Measurements from ENCODE around the gene SLC25A41.

DNA sequence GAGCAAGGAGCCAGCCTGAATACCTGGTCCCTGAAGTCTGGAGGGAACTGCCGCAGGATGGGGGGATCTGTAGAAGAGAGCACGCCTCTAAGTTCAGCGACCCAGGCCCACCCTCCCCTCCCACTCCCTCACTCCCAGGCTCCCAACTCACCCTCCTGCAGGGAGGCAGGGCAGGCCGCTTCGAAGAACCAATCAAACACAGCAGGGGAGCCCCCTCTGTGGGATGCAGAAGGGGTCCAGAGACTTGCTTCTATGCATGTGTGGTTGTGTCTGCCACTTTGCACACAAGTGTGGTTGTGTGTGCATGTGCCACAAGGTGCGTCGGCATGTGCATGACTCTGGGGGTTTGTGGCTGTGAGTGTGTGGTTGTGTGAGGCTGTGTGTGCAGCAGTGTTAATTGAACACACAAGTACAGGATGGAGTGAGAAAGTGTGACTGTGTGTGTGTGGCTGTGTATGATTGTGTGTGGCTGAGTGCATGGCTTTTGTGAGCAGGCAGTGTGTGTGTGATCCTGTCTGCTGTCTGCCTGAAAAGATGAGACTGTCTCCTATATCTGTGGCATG, 46.4 kb upstream of the SLC25A41 start:
- no peak for TF ChIP-seq CCNT2 (IDR thresholded peaks at IDR 0.05; ENCODE audit: borderline replicate concordance, extremely low read depth, insufficient read length, low read depth, low read length)
- no peak for TF ChIP-seq ETV6 (IDR thresholded peaks at IDR 0.05; ENCODE audit: borderline replicate concordance in 1 of 2, low read depth in 2 of 2, low read length in 1 of 2)
- TF ChIP-seq ETV6 (CRISPR knock-in tag; IDR thresholded peaks at IDR 0.05; ENCODE audit: borderline replicate concordance): no peak
- TF ChIP-seq, protein P1, sequence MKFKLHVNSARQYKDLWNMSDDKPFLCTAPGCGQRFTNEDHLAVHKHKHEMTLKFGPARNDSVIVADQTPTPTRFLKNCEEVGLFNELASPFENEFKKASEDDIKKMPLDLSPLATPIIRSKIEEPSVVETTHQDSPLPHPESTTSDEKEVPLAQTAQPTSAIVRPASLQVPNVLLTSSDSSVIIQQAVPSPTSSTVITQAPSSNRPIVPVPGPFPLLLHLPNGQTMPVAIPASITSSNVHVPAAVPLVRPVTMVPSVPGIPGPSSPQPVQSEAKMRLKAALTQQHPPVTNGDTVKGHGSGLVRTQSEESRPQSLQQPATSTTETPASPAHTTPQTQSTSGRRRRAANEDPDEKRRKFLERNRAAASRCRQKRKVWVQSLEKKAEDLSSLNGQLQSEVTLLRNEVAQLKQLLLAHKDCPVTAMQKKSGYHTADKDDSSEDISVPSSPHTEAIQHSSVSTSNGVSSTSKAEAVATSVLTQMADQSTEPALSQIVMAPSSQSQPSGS (CRISPR knock-in tag; IDR thresholded peaks at IDR 0.05): no peak
- no peak for TF ChIP-seq ZNF239 (CRISPR knock-in tag; IDR thresholded peaks at IDR 0.05)
- TF ChIP-seq MXI1 (IDR thresholded peaks at IDR 0.05; ENCODE audit: low read depth, low read length): no peak
- TF ChIP-seq, protein P2, sequence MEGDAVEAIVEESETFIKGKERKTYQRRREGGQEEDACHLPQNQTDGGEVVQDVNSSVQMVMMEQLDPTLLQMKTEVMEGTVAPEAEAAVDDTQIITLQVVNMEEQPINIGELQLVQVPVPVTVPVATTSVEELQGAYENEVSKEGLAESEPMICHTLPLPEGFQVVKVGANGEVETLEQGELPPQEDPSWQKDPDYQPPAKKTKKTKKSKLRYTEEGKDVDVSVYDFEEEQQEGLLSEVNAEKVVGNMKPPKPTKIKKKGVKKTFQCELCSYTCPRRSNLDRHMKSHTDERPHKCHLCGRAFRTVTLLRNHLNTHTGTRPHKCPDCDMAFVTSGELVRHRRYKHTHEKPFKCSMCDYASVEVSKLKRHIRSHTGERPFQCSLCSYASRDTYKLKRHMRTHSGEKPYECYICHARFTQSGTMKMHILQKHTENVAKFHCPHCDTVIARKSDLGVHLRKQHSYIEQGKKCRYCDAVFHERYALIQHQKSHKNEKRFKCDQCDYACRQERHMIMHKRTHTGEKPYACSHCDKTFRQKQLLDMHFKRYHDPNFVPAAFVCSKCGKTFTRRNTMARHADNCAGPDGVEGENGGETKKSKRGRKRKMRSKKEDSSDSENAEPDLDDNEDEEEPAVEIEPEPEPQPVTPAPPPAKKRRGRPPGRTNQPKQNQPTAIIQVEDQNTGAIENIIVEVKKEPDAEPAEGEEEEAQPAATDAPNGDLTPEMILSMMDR (IDR thresholded peaks at IDR 0.05 in 2 of 3, conservative IDR thresholded peaks at IDR 0.05 in 1 of 3; ENCODE audit: insufficient read depth in 2 of 3, low read depth in 1 of 3, low read length in 3 of 3): no peak
- no peak for TF ChIP-seq MTF1 (CRISPR knock-in tag; IDR thresholded peaks at IDR 0.05; ENCODE audit: borderline replicate concordance)
- TF ChIP-seq, protein P3, sequence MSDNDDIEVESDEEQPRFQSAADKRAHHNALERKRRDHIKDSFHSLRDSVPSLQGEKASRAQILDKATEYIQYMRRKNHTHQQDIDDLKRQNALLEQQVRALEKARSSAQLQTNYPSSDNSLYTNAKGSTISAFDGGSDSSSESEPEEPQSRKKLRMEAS (CRISPR knock-in tag; IDR thresholded peaks at IDR 0.05): no peak
- TF ChIP-seq, protein P4, sequence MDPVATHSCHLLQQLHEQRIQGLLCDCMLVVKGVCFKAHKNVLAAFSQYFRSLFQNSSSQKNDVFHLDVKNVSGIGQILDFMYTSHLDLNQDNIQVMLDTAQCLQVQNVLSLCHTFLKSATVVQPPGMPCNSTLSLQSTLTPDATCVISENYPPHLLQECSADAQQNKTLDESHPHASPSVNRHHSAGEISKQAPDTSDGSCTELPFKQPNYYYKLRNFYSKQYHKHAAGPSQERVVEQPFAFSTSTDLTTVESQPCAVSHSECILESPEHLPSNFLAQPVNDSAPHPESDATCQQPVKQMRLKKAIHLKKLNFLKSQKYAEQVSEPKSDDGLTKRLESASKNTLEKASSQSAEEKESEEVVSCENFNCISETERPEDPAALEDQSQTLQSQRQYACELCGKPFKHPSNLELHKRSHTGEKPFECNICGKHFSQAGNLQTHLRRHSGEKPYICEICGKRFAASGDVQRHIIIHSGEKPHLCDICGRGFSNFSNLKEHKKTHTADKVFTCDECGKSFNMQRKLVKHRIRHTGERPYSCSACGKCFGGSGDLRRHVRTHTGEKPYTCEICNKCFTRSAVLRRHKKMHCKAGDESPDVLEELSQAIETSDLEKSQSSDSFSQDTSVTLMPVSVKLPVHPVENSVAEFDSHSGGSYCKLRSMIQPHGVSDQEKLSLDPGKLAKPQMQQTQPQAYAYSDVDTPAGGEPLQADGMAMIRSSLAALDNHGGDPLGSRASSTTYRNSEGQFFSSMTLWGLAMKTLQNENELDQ (CRISPR knock-in tag; IDR thresholded peaks at IDR 0.05; ENCODE audit: borderline replicate concordance): no peak
- no peak for TF ChIP-seq CAMTA2 (CRISPR knock-in tag; conservative IDR thresholded peaks at IDR 0.05)
- TF ChIP-seq SMAD1 (IDR thresholded peaks at IDR 0.05; ENCODE audit: low read depth, low read length, partially characterized antibody): no peak
- TF ChIP-seq, protein P5, sequence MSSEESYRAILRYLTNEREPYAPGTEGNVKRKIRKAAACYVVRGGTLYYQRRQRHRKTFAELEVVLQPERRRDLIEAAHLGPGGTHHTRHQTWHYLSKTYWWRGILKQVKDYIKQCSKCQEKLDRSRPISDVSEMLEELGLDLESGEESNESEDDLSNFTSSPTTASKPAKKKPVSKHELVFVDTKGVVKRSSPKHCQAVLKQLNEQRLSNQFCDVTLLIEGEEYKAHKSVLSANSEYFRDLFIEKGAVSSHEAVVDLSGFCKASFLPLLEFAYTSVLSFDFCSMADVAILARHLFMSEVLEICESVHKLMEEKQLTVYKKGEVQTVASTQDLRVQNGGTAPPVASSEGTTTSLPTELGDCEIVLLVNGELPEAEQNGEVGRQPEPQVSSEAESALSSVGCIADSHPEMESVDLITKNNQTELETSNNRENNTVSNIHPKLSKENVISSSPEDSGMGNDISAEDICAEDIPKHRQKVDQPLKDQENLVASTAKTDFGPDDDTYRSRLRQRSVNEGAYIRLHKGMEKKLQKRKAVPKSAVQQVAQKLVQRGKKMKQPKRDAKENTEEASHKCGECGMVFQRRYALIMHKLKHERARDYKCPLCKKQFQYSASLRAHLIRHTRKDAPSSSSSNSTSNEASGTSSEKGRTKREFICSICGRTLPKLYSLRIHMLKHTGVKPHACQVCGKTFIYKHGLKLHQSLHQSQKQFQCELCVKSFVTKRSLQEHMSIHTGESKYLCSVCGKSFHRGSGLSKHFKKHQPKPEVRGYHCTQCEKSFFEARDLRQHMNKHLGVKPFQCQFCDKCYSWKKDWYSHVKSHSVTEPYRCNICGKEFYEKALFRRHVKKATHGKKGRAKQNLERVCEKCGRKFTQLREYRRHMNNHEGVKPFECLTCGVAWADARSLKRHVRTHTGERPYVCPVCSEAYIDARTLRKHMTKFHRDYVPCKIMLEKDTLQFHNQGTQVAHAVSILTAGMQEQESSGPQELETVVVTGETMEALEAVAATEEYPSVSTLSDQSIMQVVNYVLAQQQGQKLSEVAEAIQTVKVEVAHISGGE (CRISPR knock-in tag; IDR thresholded peaks at IDR 0.05): no peak
- TF ChIP-seq EGR1 (conservative IDR thresholded peaks at IDR 0.05): no peak
- no peak for TF ChIP-seq MEF2D (tag; conservative IDR thresholded peaks at IDR 0.05; ENCODE audit: low read depth)
